ENCODE measurements around the gene TNFRSF21. TPM values are rescaled to one million over a fixed set of nuclear protein-coding genes. Genes with fewer than 3 reads are reported as not detected.

TNFRSF21 gene
- total and polyA plus RNA-seq, 9 of the 15 experiments (the other 6 are each of a cell fraction or from before 2014, with no cell fraction given), result 0.63 to 5.7 (median 2.2) TPM

DNA sequence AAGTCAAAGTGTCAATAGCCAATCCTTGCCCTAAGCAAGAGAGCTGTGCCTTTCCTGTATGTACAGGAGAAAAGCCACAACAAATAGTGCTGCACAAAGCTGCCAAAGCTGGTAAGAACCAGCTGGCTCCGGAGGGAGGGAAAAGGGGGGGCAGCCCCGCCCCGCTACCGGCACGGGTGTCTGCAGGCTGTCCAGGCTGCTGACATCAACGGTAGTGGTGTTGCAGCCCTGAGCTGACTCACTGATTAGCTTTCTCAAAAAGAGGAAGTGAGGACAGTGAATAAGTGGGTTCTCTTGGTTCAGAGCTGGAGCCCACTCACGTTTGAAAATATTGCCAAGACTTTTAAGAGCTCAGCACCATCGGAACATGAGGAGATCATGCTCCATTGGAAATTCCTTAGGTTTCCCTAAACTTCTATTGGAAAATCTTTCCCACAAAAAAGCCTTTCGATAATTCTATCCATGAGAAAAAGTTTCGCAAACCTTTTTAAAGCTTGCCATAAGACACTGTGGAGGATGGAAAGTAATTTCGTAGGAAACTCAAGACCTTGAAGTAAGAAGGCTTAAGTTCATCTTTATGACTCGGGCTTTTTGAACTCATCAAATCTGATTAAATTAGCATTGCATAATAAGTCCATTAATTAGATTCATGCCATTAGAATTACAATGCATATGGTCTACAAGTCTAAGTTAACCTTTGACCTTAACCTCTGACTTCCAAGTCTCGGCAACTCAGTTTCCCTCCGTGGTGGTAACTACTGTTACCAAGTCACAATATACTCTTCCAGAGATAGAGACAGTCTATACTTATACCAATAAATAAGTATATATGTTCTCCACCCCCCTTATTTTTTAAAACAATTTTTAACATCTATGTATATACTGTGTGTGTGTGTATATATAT lies 67.0 kb downstream of the TNFRSF21 start (continued):
- TF ChIP-seq ZBTB7A (IDR thresholded peaks at IDR 0.05; ENCODE audit: borderline replicate concordance, control insufficient read depth, low read depth, low read length) (no peak; the same call in 1 of the 2 replicates), L3MBTL2 (IDR thresholded peaks at IDR 0.05) (peak; percentile 73; the same call in 1 of the 2 replicates), THRAP3 (IDR thresholded peaks at IDR 0.05; ENCODE audit: borderline replicate concordance) (no peak), HLTF (IDR thresholded peaks at IDR 0.05) (no peak), SUPT5H (IDR thresholded peaks at IDR 0.05) (peak; percentile 37; the same call in 1 of the 2 replicates), NFE2L1 (tag; IDR thresholded peaks at IDR 0.05; ENCODE audit: borderline replicate concordance, low read depth) (no peak), ELF4 (CRISPR knock-in tag; IDR thresholded peaks at IDR 0.05) (0 out of 2 replicates have a peak, but pooled peaks have one; percentile 29), GTF2E2 (tag; IDR thresholded peaks at IDR 0.05) (peak; percentile 87), POLR2AphosphoS5 (IDR thresholded peaks at IDR 0.05; ENCODE audit: control insufficient read depth, insufficient read depth, low read depth, low read length) (no peak; the same call in 1 of the 2 replicates), BRD9 (IDR thresholded peaks at IDR 0.05; ENCODE audit: low read depth, partially characterized antibody) (no peak), ZNF436 (CRISPR knock-in tag; IDR thresholded peaks at IDR 0.05) (no peak), KAT7 (CRISPR knock-in tag; IDR thresholded peaks at IDR 0.05; ENCODE audit: borderline replicate concordance) (peak; percentile 23; the same call in 1 of the 2 replicates), PTTG1 (tag; IDR thresholded peaks at IDR 0.05; ENCODE audit: low read depth) (peak; percentile 40; the same call in 1 of the 2 replicates), FOXJ2 (tag; IDR thresholded peaks at IDR 0.05) (peak; percentile 82), ZNF41 (CRISPR knock-in tag; conservative IDR thresholded peaks at IDR 0.05) (no peak), RB1 (IDR thresholded peaks at IDR 0.05; ENCODE audit: low read depth) (peak; percentile 84), NUFIP1 (IDR thresholded peaks at IDR 0.05; ENCODE audit: partially characterized antibody) (no peak), BCOR (IDR thresholded peaks at IDR 0.05) (peak; percentile 98), KLF16 (IDR thresholded peaks at IDR 0.05) (peak; percentile 100)
- TF ChIP-seq, protein P1, sequence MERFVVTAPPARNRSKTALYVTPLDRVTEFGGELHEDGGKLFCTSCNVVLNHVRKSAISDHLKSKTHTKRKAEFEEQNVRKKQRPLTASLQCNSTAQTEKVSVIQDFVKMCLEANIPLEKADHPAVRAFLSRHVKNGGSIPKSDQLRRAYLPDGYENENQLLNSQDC (CRISPR knock-in tag; IDR thresholded peaks at IDR 0.05), result no peak
- TF ChIP-seq, protein P2, sequence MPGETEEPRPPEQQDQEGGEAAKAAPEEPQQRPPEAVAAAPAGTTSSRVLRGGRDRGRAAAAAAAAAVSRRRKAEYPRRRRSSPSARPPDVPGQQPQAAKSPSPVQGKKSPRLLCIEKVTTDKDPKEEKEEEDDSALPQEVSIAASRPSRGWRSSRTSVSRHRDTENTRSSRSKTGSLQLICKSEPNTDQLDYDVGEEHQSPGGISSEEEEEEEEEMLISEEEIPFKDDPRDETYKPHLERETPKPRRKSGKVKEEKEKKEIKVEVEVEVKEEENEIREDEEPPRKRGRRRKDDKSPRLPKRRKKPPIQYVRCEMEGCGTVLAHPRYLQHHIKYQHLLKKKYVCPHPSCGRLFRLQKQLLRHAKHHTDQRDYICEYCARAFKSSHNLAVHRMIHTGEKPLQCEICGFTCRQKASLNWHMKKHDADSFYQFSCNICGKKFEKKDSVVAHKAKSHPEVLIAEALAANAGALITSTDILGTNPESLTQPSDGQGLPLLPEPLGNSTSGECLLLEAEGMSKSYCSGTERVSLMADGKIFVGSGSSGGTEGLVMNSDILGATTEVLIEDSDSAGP (CRISPR knock-in tag; IDR thresholded peaks at IDR 0.05), result no peak
- TF ChIP-seq, protein P3, sequence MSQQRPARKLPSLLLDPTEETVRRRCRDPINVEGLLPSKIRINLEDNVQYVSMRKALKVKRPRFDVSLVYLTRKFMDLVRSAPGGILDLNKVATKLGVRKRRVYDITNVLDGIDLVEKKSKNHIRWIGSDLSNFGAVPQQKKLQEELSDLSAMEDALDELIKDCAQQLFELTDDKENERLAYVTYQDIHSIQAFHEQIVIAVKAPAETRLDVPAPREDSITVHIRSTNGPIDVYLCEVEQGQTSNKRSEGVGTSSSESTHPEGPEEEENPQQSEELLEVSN (IDR thresholded peaks at IDR 0.05; ENCODE audit: borderline replicate concordance in 1 of 2, extremely low read depth in 1 of 2, insufficient read depth in 1 of 2, insufficient read length in 1 of 2, low read depth in 1 of 2, low read length in 1 of 2, poor library complexity in 1 of 2, severe bottlenecking in 1 of 2), result peak; percentile 73 to 82
- TF ChIP-seq, protein P4, sequence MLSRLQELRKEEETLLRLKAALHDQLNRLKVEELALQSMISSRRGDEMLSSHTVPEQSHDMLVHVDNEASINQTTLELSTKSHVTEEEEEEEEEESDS (CRISPR knock-in tag; IDR thresholded peaks at IDR 0.05), result no peak
- TF ChIP-seq, protein P5, sequence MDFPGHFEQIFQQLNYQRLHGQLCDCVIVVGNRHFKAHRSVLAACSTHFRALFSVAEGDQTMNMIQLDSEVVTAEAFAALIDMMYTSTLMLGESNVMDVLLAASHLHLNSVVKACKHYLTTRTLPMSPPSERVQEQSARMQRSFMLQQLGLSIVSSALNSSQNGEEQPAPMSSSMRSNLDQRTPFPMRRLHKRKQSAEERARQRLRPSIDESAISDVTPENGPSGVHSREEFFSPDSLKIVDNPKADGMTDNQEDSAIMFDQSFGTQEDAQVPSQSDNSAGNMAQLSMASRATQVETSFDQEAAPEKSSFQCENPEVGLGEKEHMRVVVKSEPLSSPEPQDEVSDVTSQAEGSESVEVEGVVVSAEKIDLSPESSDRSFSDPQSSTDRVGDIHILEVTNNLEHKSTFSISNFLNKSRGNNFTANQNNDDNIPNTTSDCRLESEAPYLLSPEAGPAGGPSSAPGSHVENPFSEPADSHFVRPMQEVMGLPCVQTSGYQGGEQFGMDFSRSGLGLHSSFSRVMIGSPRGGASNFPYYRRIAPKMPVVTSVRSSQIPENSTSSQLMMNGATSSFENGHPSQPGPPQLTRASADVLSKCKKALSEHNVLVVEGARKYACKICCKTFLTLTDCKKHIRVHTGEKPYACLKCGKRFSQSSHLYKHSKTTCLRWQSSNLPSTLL (IDR thresholded peaks at IDR 0.05), result no peak
